Measurements from ENCODE around the gene TRIM69.
"Not testable (repeated sequence)": the region's sequence is repeated elsewhere in the genome, so short reads cannot be mapped to it uniquely, and the experiment has no call there.

Gene TRIM69

GRCh38 chr15:44738340-44738984 is 2.1 kb downstream of the TRIM69 start:
- peak; percentile 65 for DNase-seq (ENCODE audit: low read depth)
- H3K4me3 ChIP-seq (ENCODE audit: low read length), result no peak overlapping the region
- peak; percentile 85 for TF ChIP-seq CTCF (conservative IDR thresholded peaks at IDR 0.05; ENCODE audit: low read length)

GRCh38 chr15:44739222-44739847 is 3.0 kb downstream of the TRIM69 start:
- DNase-seq (ENCODE audit: low read depth); H3K4me3 ChIP-seq (ENCODE audit: low read length): not testable (repeated sequence)

GRCh38 chr15:44743454-44743853 is 7.1 kb downstream of the TRIM69 start:
- H3K4me3 ChIP-seq (ENCODE audit: low read length); DNase-seq (ENCODE audit: low read depth): not testable (repeated sequence)

GRCh38 chr15:44753345-44753744 is 17.0 kb downstream of the TRIM69 start:
- no peak for TF ChIP-seq CTCF (conservative IDR thresholded peaks at IDR 0.05; ENCODE audit: low read length)

GRCh38 chr15:44763187-44763586 is 26.9 kb downstream of the TRIM69 start:
- no peak for DNase-seq (ENCODE audit: low read depth)
- no peak overlapping the region for H3K4me3 ChIP-seq (ENCODE audit: low read length)
- no peak for TF ChIP-seq CTCF (conservative IDR thresholded peaks at IDR 0.05; ENCODE audit: low read length)

More at GRCh38 chr15:44753345-44753744, 17.0 kb downstream of the TRIM69 start:
- no peak for DNase-seq (ENCODE audit: low read depth)
- no peak overlapping the region for H3K4me3 ChIP-seq (ENCODE audit: low read length)

GRCh38 chr15:44763848-44764247 is 27.5 kb downstream of the TRIM69 start:
- no peak for TF ChIP-seq CTCF (conservative IDR thresholded peaks at IDR 0.05; ENCODE audit: low read length)
- H3K4me3 ChIP-seq (ENCODE audit: low read length), result no peak overlapping the region
- DNase-seq (ENCODE audit: low read depth), result no peak

GRCh38 chr15:44765036-44765435 is 28.7 kb downstream of the TRIM69 start:
- no peak overlapping the region for H3K4me3 ChIP-seq (ENCODE audit: low read length)
- TF ChIP-seq CTCF (conservative IDR thresholded peaks at IDR 0.05; ENCODE audit: low read length), result no peak
- no peak for DNase-seq (ENCODE audit: low read depth)

GRCh38 chr15:44769521-44769920 is 33.2 kb downstream of the TRIM69 start:
- no peak for DNase-seq (ENCODE audit: low read depth)
- no peak overlapping the region for H3K4me3 ChIP-seq (ENCODE audit: low read length)
- TF ChIP-seq CTCF (conservative IDR thresholded peaks at IDR 0.05; ENCODE audit: low read length), result no peak

- H3K4me3 ChIP-seq (ENCODE audit: low read length); DNase-seq (ENCODE audit: low read depth): not testable (repeated sequence)
These were observed 34.4 kb downstream of the TRIM69 start for GRCh38 chr15:44770715-44771114.

Data from AG10803 (cell line).